Fibroblast of lung (primary cell): ENCODE results near the gene ABR.

ENCODE experiments used
- EZH2 ChIP-seq: IDR thresholded peaks from 2 replicates; pipeline ENCODE4 v1.5.1; 2012; ENCODE audit warnings: low read length, control low read depth, mild to moderate bottlenecking; ENCODE audit errors: missing control alignments
- TF ChIP-seq, protein P1 (sequence below), 2 donors: IDR thresholded peaks in 1 of 2; conservative IDR thresholded peaks in 1 of 2; 1 replicate in 1 of 2; 2 replicates in 1 of 2; pipeline ENCODE4 v1.5.1; 2011 to 2012; ENCODE audit warnings: low read length in 2 of 2, control low read depth in 1 of 2, inconsistent platforms in 1 of 2, low read depth in 1 of 2, mild to moderate bottlenecking in 1 of 2

DNA sequence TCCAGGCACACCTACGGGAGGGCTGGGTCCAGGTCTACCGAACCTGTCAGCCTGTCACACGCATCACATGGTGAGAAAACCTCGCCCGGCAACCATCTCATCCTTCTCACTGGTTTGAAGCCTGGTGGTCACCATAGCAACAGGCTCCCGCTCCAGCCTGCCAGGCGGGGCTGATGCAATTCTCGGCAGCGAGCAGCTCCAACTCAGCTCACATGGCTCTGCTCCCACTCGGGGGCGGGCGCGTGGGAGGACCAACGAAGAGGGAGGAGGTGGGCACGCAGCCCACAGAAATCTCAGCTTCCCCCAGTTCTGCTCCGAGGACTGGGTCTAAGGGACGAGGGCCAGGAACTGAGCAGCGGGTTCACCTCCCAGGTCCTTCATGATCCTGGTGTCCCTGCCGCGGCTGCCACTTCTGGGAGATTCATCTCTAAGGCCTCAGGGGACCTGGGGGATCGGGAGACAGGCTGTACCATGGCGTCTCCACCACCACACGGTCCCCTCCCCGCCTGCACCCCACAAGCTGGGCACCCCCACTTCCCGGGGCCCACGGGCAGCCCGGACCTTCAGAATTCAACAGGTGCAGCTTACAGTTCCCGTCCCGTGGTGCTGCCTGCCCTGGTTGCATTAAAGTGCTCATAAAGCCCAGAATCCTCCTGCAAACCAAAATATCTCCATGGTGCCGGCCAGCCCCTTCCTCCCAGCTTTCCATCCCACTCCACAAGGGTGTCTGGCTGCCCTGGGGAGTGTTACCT lies 25.8 kb downstream of the ABR start:
- TF ChIP-seq, protein P1, sequence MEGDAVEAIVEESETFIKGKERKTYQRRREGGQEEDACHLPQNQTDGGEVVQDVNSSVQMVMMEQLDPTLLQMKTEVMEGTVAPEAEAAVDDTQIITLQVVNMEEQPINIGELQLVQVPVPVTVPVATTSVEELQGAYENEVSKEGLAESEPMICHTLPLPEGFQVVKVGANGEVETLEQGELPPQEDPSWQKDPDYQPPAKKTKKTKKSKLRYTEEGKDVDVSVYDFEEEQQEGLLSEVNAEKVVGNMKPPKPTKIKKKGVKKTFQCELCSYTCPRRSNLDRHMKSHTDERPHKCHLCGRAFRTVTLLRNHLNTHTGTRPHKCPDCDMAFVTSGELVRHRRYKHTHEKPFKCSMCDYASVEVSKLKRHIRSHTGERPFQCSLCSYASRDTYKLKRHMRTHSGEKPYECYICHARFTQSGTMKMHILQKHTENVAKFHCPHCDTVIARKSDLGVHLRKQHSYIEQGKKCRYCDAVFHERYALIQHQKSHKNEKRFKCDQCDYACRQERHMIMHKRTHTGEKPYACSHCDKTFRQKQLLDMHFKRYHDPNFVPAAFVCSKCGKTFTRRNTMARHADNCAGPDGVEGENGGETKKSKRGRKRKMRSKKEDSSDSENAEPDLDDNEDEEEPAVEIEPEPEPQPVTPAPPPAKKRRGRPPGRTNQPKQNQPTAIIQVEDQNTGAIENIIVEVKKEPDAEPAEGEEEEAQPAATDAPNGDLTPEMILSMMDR (conservative IDR thresholded peaks at IDR 0.05 in 1 of 2, IDR thresholded peaks at IDR 0.05 in 1 of 2; ENCODE audit: low read depth in 1 of 2, low read length in 2 of 2): no peak
- TF ChIP-seq EZH2: no peak
